Sigmoid colon (tissue), 7 donors: ENCODE data around the gene PRDM5. TPM values are rescaled to one million over a fixed set of nuclear protein-coding genes. Genes with fewer than 3 reads are reported as not detected.

Experiments
- DNase-seq: peaks from one replicate; pipeline ENCODE4 v3.0.0-alpha.2; 2019
- H3K27ac ChIP-seq, 4 donors: fragments of 200-600 bp; sonication (generic); one replicate each; pipeline ENCODE4 v1.5.1; 2016 to 2019; ENCODE audit warnings: mild to moderate bottlenecking in 1 of 4
- H3K27me3 ChIP-seq, 3 donors: fragments of 200-600 bp; sonication (generic); one replicate each; pipeline ENCODE4 v1.5.1; 2019; ENCODE audit warnings: mild to moderate bottlenecking in 1 of 3
- H3K36me3 ChIP-seq, 4 donors: fragments of 200-600 bp; sonication (generic); one replicate each; pipeline ENCODE4 v1.5.1; 2016 to 2019
- H3K4me1 ChIP-seq, 4 donors: fragments of 200-600 bp; sonication (generic); one replicate each; pipeline ENCODE4 v1.5.1; 2017 to 2019
- H3K4me3 ChIP-seq, 4 donors: fragments of 200-600 bp; sonication (generic); one replicate each; pipeline ENCODE4 v1.5.1; 2017 to 2019; ENCODE audit warnings: mild to moderate bottlenecking in 2 of 4, moderate library complexity in 1 of 4
- H3K9me3 ChIP-seq, 4 donors: fragments of 200-600 bp in 3 of 4; sonication (generic) in 3 of 4; one replicate each; pipeline versions ENCODE4 v1.5.1 to v1.6.1; 2013 to 2019
- CTCF ChIP-seq, 4 experiments: fragments of 450-650 bp in 3 of 4; fragments of 200-600 bp in 1 of 4; IDR thresholded peaks; one replicate each; pipeline ENCODE4 v1.5.1; 2016 to 2019; ENCODE audit warnings: antibody characterized with exemption in 4 of 4, mild to moderate bottlenecking in 3 of 4, moderate library complexity in 2 of 4
- EP300 ChIP-seq, 4 donors: sonication (generic); formaldehyde crosslinking; IDR thresholded peaks; one replicate each; pipeline ENCODE4 v1.6.1; 2017; ENCODE audit warnings: antibody characterized with exemption in 4 of 4
- POLR2A ChIP-seq, 2 donors: fragments of 450-650 bp; IDR thresholded peaks; one replicate each; pipeline ENCODE4 v1.6.1; 2016; ENCODE audit warnings: antibody characterized with exemption in 2 of 2, mild to moderate bottlenecking in 2 of 2, moderate library complexity in 2 of 2
- POLR2AphosphoS5 ChIP-seq, 4 donors: sonication (generic); formaldehyde crosslinking; IDR thresholded peaks; one replicate each; pipeline ENCODE4 v1.6.1; 2017; ENCODE audit warnings: antibody characterized with exemption in 4 of 4
- WGBS, 2 donors: extraction: QIAGEN DNeasy Blood & Tissue Kit; methylation state at CpG; one replicate each; pipeline ENCODE4 v1.1.7; 2013; 5-methylcytosine and 5-hydroxymethylcytosine counted together
- intact Hi-C: fragments of 100-400 bp; cut with DNase I; formaldehyde crosslinking; loops from one replicate; pipeline ENCODE4 v1.15.1; 2023
- polyA plus RNA-seq, 3 donors: library from polyadenylated mRNA; stranded (reverse); fragments of 200-250 nt; gene quantifications; one replicate each; pipeline ENCODE4 v1.2.3, GENCODE V29; 2013
- total RNA-seq, 4 donors: library from RNA; depleted of rRNA; stranded (reverse); fragments of >200 nt; gene quantifications; one replicate each; pipeline ENCODE4 v1.1.0, GENCODE V29; 2016
- donor health status: healthy with polysubstance abuse.
- donor health status: Bipolar disorder and iron deficiency.
- donor health status: healthy.

Gene PRDM5
- total and polyA plus RNA-seq, 7 donors, result 1.8 to 25.0 (median 15.0) TPM

GRCh38 chr4:120829113-120829831, 93.3 kb downstream of the PRDM5 start:
- WGBS, 2 donors, result 48 to 55% methylated on average over 4 of the region's 4 CpGs
- DNase-seq, result no peak
- Histone ChIP-seq H3K4me1 (peaks cover 0 to 5% (median 2%) of the 10 kb centered on the region in 4 donors), H3K36me3 (no peaks in the 10 kb centered on the region), H3K4me3 (no peak overlapping the region), H3K27ac (no peak overlapping the region), H3K9me3 (peaks cover 0 to 3% (median 2%) of the 10 kb centered on the region in 4 donors), H3K27me3 (no peaks in the 10 kb centered on the region)
- intact Hi-C loops, result no loop called here
- TF ChIP-seq CTCF (IDR thresholded peaks at IDR 0.05), result no peak
- TF ChIP-seq POLR2AphosphoS5 (IDR thresholded peaks at IDR 0.05), result no peak
- no peak for TF ChIP-seq POLR2A (IDR thresholded peaks at IDR 0.05)
- TF ChIP-seq EP300 (IDR thresholded peaks at IDR 0.05), result no peak

GRCh38 chr4:120826853-120827252, 95.7 kb downstream of the PRDM5 start:
- intact Hi-C loops, result no loop called here
- Histone ChIP-seq H3K27me3 (no peaks in the 10 kb centered on the region), H3K4me3 (no peak overlapping the region), H3K4me1 (peaks cover 0 to 5% (median 2%) of the 10 kb centered on the region in 4 donors), H3K9me3 (no peaks in the 10 kb centered on the region), H3K27ac (no peak overlapping the region), H3K36me3 (no peaks in the 10 kb centered on the region)
- DNase-seq, result no peak
- 94 to 95% methylated on average over 6 of the region's 6 CpGs for WGBS, 2 donors
- no peak for TF ChIP-seq CTCF (IDR thresholded peaks at IDR 0.05)
- TF ChIP-seq POLR2A (IDR thresholded peaks at IDR 0.05), result no peak
- TF ChIP-seq EP300 (IDR thresholded peaks at IDR 0.05), result no peak
- TF ChIP-seq POLR2AphosphoS5 (IDR thresholded peaks at IDR 0.05), result no peak

- TF ChIP-seq POLR2A (IDR thresholded peaks at IDR 0.05), result no peak
- no peak for TF ChIP-seq EP300 (IDR thresholded peaks at IDR 0.05)
- TF ChIP-seq POLR2AphosphoS5 (IDR thresholded peaks at IDR 0.05), result no peak
- TF ChIP-seq CTCF (IDR thresholded peaks at IDR 0.05), result no peak
- intact Hi-C loops, result no loop called here
- no peaks in the 10 kb centered on the region for H3K27me3 ChIP-seq
- WGBS, 2 donors, result 65 to 80% methylated on average over 1 of the region's 1 CpG
- peaks cover 0 to 5% (median 2%) of the 10 kb centered on the region in 4 donors for H3K4me1 ChIP-seq
- no peak overlapping the region for H3K27ac ChIP-seq
- no peaks in the 10 kb centered on the region for H3K36me3 ChIP-seq
- no peak overlapping the region for H3K4me3 ChIP-seq
- no peaks in the 10 kb centered on the region for H3K9me3 ChIP-seq
- no peak for DNase-seq
These were observed 96.1 kb downstream of the PRDM5 start for GRCh38 chr4:120826449-120826848.

GRCh38 chr4:120824946-120825345, 97.6 kb downstream of the PRDM5 start:
- TF ChIP-seq POLR2A (IDR thresholded peaks at IDR 0.05) (no peak), EP300 (IDR thresholded peaks at IDR 0.05) (no peak), POLR2AphosphoS5 (IDR thresholded peaks at IDR 0.05) (no peak), CTCF (IDR thresholded peaks at IDR 0.05) (no peak)
- H3K4me1 ChIP-seq, result peaks cover 0 to 5% (median 2%) of the 10 kb centered on the region in 4 donors

GRCh38 chr4:120821977-120822376, 100.5 kb downstream of the PRDM5 start:
- Histone ChIP-seq H3K36me3 (no peaks in the 10 kb centered on the region), H3K27me3 (no peaks in the 10 kb centered on the region), H3K4me1 (no peaks in the 10 kb centered on the region), H3K4me3 (no peak overlapping the region), H3K9me3 (no peaks in the 10 kb centered on the region), H3K27ac (no peak overlapping the region)
- WGBS, 2 donors, result 89 to 92% methylated on average over 3 of the region's 3 CpGs
- intact Hi-C loops, result no loop called here
- DNase-seq, result no peak
- TF ChIP-seq CTCF (IDR thresholded peaks at IDR 0.05) (no peak), EP300 (IDR thresholded peaks at IDR 0.05) (no peak), POLR2A (IDR thresholded peaks at IDR 0.05) (no peak), POLR2AphosphoS5 (IDR thresholded peaks at IDR 0.05) (no peak)

More at GRCh38 chr4:120824946-120825345, 97.6 kb downstream of the PRDM5 start:
- Histone ChIP-seq H3K27ac (no peak overlapping the region), H3K27me3 (no peaks in the 10 kb centered on the region), H3K9me3 (no peaks in the 10 kb centered on the region), H3K4me3 (no peak overlapping the region), H3K36me3 (no peaks in the 10 kb centered on the region)
- DNase-seq, result no peak
- intact Hi-C loops, result no loop called here
